Activated T-cell treated with anti-CD3 and anti-CD28 coated beads, Interleukin-2, amount 50 U/mL, for 72 hours (primary cell): ENCODE measurements around the gene TPPP. TPM values are rescaled to one million over a fixed set of nuclear protein-coding genes. Genes with fewer than 3 reads are reported as not detected.
"Not testable (repeated sequence)": the region's sequence is repeated elsewhere in the genome, so short reads cannot be mapped to it uniquely, and the experiment has no call there.

Experiments
- ATAC-seq, 2 donors: fragments of 150-1000 bp; cut with Tn5 transposase; replicated peaks in 1 of 2; 2 replicates each; pipeline ENCODE4 v1.10.0; 2021; ENCODE audit warnings: moderate library complexity in 2 of 2, mild to moderate bottlenecking in 1 of 2
- DNase-seq, 2 donors: peaks; one replicate each; pipeline ENCODE4 v3.0.0; 2021 to 2022; ENCODE audit warnings: mixed read lengths in 1 of 2
- H3K27ac Mint-ChIP-seq: one replicate; pipeline ENCODE4 v1.8.0; 2022; ENCODE audit warnings: mild to moderate bottlenecking, moderate library complexity, mixed read lengths
- H3K27me3 Mint-ChIP-seq: one replicate; pipeline ENCODE4 v1.8.0; 2022; ENCODE audit warnings: low read depth, mixed read lengths
- H3K36me3 Mint-ChIP-seq, 2 donors: one replicate each; pipeline ENCODE4 v1.8.0; 2022; ENCODE audit warnings: mixed read lengths in 2 of 2, mild to moderate bottlenecking in 1 of 2; ENCODE audit not compliant: insufficient read depth in 2 of 2
- H3K4me1 Mint-ChIP-seq: one replicate; pipeline ENCODE4 v1.8.0; 2022; ENCODE audit warnings: low read depth, mixed read lengths
- H3K4me3 Mint-ChIP-seq, 2 donors: one replicate each; pipeline ENCODE4 v1.8.0; 2022; ENCODE audit warnings: mild to moderate bottlenecking in 2 of 2, mixed read lengths in 2 of 2, moderate library complexity in 2 of 2
- H3K9me3 Mint-ChIP-seq, 2 donors: one replicate each; pipeline ENCODE4 v1.8.0; 2022; ENCODE audit warnings: mixed read lengths in 2 of 2
- total RNA-seq, 2 donors: library from RNA; stranded (reverse); gene quantifications; one replicate each; pipeline ENCODE4 v1.2.3, GENCODE V29; 2022

Gene TPPP
- total RNA-seq, 2 donors from 2014 or later = 0.29 to 0.32 TPM

GRCh38 chr5:688348-689010 is 4.7 kb downstream of the TPPP start:
- not testable (repeated sequence) for H3K27ac Mint-ChIP-seq, H3K4me1 Mint-ChIP-seq, H3K27me3 Mint-ChIP-seq, H3K9me3 Mint-ChIP-seq, DNase-seq, H3K4me3 Mint-ChIP-seq, H3K36me3 Mint-ChIP-seq, ATAC-seq

GRCh38 chr5:686936-687335 is 6.2 kb downstream of the TPPP start:
- not testable (repeated sequence) for H3K36me3 Mint-ChIP-seq, ATAC-seq, H3K27me3 Mint-ChIP-seq, H3K27ac Mint-ChIP-seq, H3K9me3 Mint-ChIP-seq, DNase-seq, H3K4me1 Mint-ChIP-seq, H3K4me3 Mint-ChIP-seq

GRCh38 chr5:686172-686523 is 7.0 kb downstream of the TPPP start:
- H3K27ac Mint-ChIP-seq, DNase-seq, H3K9me3 Mint-ChIP-seq, H3K4me3 Mint-ChIP-seq, H3K4me1 Mint-ChIP-seq, H3K36me3 Mint-ChIP-seq, H3K27me3 Mint-ChIP-seq, ATAC-seq: not testable (repeated sequence)

GRCh38 chr5:685262-686171 is 7.6 kb downstream of the TPPP start:
- Mint-ChIP-seq H3K27ac (no peak overlapping the region), H3K4me3 (no peak overlapping the region), H3K27me3 (no peaks in the 10 kb centered on the region), H3K36me3 (no peaks in the 10 kb centered on the region), H3K9me3 (no peaks in the 10 kb centered on the region), H3K4me1 (no peaks in the 10 kb centered on the region)
- no peak for DNase-seq
- ATAC-seq = no peak

GRCh38 chr5:684751-685216 is 8.4 kb downstream of the TPPP start:
- Mint-ChIP-seq H3K4me3 (no peak overlapping the region), H3K27me3 (no peaks in the 10 kb centered on the region), H3K27ac (no peak overlapping the region), H3K36me3 (no peaks in the 10 kb centered on the region), H3K4me1 (no peaks in the 10 kb centered on the region), H3K9me3 (no peaks in the 10 kb centered on the region)
- ATAC-seq = no peak
- no peak for DNase-seq

GRCh38 chr5:683551-684481 is 9.3 kb downstream of the TPPP start:
- no peaks in the 10 kb centered on the region for H3K9me3 Mint-ChIP-seq
- no peak for DNase-seq
- no peak for ATAC-seq
- H3K4me3 Mint-ChIP-seq = no peak overlapping the region
- no peaks in the 10 kb centered on the region for H3K4me1 Mint-ChIP-seq
- H3K27me3 Mint-ChIP-seq = no peaks in the 10 kb centered on the region
- no peak overlapping the region for H3K27ac Mint-ChIP-seq
- no peaks in the 10 kb centered on the region for H3K36me3 Mint-ChIP-seq

GRCh38 chr5:682651-683358 is 10.3 kb downstream of the TPPP start:
- H3K9me3 Mint-ChIP-seq, H3K4me1 Mint-ChIP-seq, H3K4me3 Mint-ChIP-seq, H3K27me3 Mint-ChIP-seq, H3K36me3 Mint-ChIP-seq, H3K27ac Mint-ChIP-seq, DNase-seq: not testable (repeated sequence)
- peak; percentile 12 to 18 for ATAC-seq

GRCh38 chr5:682216-682615 is 10.9 kb downstream of the TPPP start:
- H3K36me3 Mint-ChIP-seq, DNase-seq, ATAC-seq, H3K27me3 Mint-ChIP-seq, H3K27ac Mint-ChIP-seq, H3K4me3 Mint-ChIP-seq, H3K4me1 Mint-ChIP-seq, H3K9me3 Mint-ChIP-seq: not testable (repeated sequence)

- ATAC-seq = not testable (repeated sequence)
Observed at GRCh38 chr5:681317-682191, 11.6 kb downstream of the TPPP start.

GRCh38 chr5:680836-681235 is 12.3 kb downstream of the TPPP start:
- not testable (repeated sequence) for H3K4me3 Mint-ChIP-seq, H3K4me1 Mint-ChIP-seq, H3K27ac Mint-ChIP-seq, H3K27me3 Mint-ChIP-seq, DNase-seq, H3K36me3 Mint-ChIP-seq, ATAC-seq, H3K9me3 Mint-ChIP-seq

More at GRCh38 chr5:681317-682191, 11.6 kb downstream of the TPPP start:
- H3K9me3 Mint-ChIP-seq, H3K27ac Mint-ChIP-seq, H3K4me1 Mint-ChIP-seq, H3K4me3 Mint-ChIP-seq, DNase-seq, H3K36me3 Mint-ChIP-seq, H3K27me3 Mint-ChIP-seq: not testable (repeated sequence)

- not testable (repeated sequence) for H3K27ac Mint-ChIP-seq, H3K4me3 Mint-ChIP-seq, DNase-seq, ATAC-seq, H3K9me3 Mint-ChIP-seq, H3K36me3 Mint-ChIP-seq, H3K4me1 Mint-ChIP-seq, H3K27me3 Mint-ChIP-seq
Observed at GRCh38 chr5:680118-680795, 12.9 kb downstream of the TPPP start.
